Naive thymus-derived CD8-positive, alpha-beta T cell (primary cell): ENCODE data around the gene AGTR1. TPM values are rescaled to one million over a fixed set of nuclear protein-coding genes. Genes with fewer than 3 reads are reported as not detected.
"Not testable (repeated sequence)": the region's sequence is repeated elsewhere in the genome, so short reads cannot be mapped to it uniquely, and the experiment has no call there.

Experiments used
- ATAC-seq, 2 donors: fragments of 150-1000 bp; cut with Tn5 transposase in 1 of 2; sonication (Bioruptor Pico), chemical (Tn5 transposase) in 1 of 2; 1 replicate in 1 of 2; 2 replicates in 1 of 2; pipeline ENCODE4 v1.10.0; 2021; ENCODE audit warnings: mild to moderate bottlenecking in 2 of 2, moderate library complexity in 2 of 2
- POLR2A ChIA-PET: fragments of 350-600 bp; sonication (Branson Sonifier 250); formaldehyde crosslinking; loops from one replicate; lab custom pipeline; 2021; ENCODE audit warnings: antibody characterized with exemption; lab: Charles Lee
- DNase-seq, 10 donors: peaks; one replicate each; pipeline versions ENCODE4 v3.0.0 to v3.0.0-alpha.2; 2020 to 2022
- H3K27ac Mint-ChIP-seq, 10 donors: one replicate each; pipeline ENCODE4 v1.8.0; 2020 to 2022; ENCODE audit warnings: mild to moderate bottlenecking in 10 of 10, mixed read lengths in 10 of 10, moderate library complexity in 4 of 10, inconsistent platforms in 1 of 10
- H3K27me3 Mint-ChIP-seq, 5 donors: one replicate each; pipeline ENCODE4 v1.8.0; 2021 to 2022; ENCODE audit warnings: mixed read lengths in 5 of 5
- H3K36me3 Mint-ChIP-seq, 3 donors: one replicate each; pipeline ENCODE4 v1.8.0; 2020 to 2022; ENCODE audit warnings: mixed read lengths in 3 of 3, mild to moderate bottlenecking in 2 of 3, inconsistent platforms in 1 of 3
- H3K4me1 Mint-ChIP-seq, 4 donors: one replicate each; pipeline ENCODE4 v1.8.0; 2021 to 2022; ENCODE audit warnings: mixed read lengths in 4 of 4
- H3K4me3 Mint-ChIP-seq, 10 donors: one replicate each; pipeline ENCODE4 v1.8.0; 2020 to 2022; ENCODE audit warnings: mild to moderate bottlenecking in 10 of 10, mixed read lengths in 10 of 10, moderate library complexity in 6 of 10, inconsistent platforms in 1 of 10
- H3K9me3 Mint-ChIP-seq, 9 donors: one replicate each; pipeline ENCODE4 v1.8.0; 2020 to 2022; ENCODE audit warnings: mixed read lengths in 9 of 9, mild to moderate bottlenecking in 3 of 9, inconsistent platforms in 1 of 9, moderate library complexity in 1 of 9
- polyA plus RNA-seq, 3 donors: library from polyadenylated mRNA; unstranded; fragments of 300-500 nt; fragmentation: Illumina TruSeq; gene quantifications; one replicate each; pipeline ENCODE4 v1.2.3, GENCODE V29; 2021
- total RNA-seq, 8 experiments: library from RNA in 2 of 8; stranded (reverse) in 2 of 8; gene quantifications; one replicate each; pipeline ENCODE4 v1.2.3 and lab custom pipeline; 2021 to 2026

The AGTR1 gene
- total and polyA plus RNA-seq, 5 experiments from 2014 or later: not detected

- ATAC-seq (no peak), DNase-seq (no peak)
- no peaks in the 10 kb centered on the region for H3K36me3 Mint-ChIP-seq
- POLR2A ChIA-PET: no interaction called here
- no peaks in the 10 kb centered on the region for H3K4me1 Mint-ChIP-seq
- H3K27ac Mint-ChIP-seq: no peak overlapping the region
- H3K4me3 Mint-ChIP-seq: no peak overlapping the region
- H3K27me3 Mint-ChIP-seq: peaks cover 0 to 12% (median 3%) of the 10 kb centered on the region in 5 donors
- H3K9me3 Mint-ChIP-seq: peaks cover 0 to 4% (median 0%) of the 10 kb centered on the region in 9 donors
Observed at GRCh38 chr3:148751461-148751860, 53.8 kb downstream of the AGTR1 start.

DNA sequence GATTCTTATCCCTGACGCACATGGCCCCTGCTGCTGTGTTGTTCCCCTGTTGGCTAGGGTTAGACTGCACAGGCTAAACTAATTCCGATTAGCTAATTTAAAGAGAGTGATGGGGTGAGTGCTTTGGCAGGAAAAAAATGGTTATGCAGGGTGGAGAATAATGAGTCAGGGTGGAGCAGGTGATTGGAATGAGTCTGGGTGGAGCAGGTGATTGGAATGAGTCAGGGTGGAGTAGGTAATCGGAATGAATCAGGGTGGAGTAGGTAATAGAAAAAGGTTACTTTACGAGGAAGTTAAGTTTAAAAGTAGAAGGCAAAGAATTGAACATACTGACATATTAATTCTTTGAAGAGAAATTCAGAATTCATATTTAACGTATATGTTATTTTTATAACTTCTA is 55.7 kb downstream of the AGTR1 start:
- POLR2A ChIA-PET, H3K36me3 Mint-ChIP-seq, H3K9me3 Mint-ChIP-seq, H3K4me1 Mint-ChIP-seq, H3K4me3 Mint-ChIP-seq, DNase-seq, H3K27ac Mint-ChIP-seq, ATAC-seq: not testable (repeated sequence)
- H3K27me3 Mint-ChIP-seq: peaks cover 0 to 12% (median 0%) of the 10 kb centered on the region in 5 donors

GRCh38 chr3:148755570-148755969 is 57.9 kb downstream of the AGTR1 start:
- H3K4me3 Mint-ChIP-seq: no peak overlapping the region
- no peaks in the 10 kb centered on the region for H3K36me3 Mint-ChIP-seq
- POLR2A ChIA-PET: no interaction called here
- H3K27ac Mint-ChIP-seq: no peak overlapping the region
- DNase-seq (no peak), ATAC-seq (no peak)
- peaks cover 0 to 12% (median 0%) of the 10 kb centered on the region in 5 donors for H3K27me3 Mint-ChIP-seq
- peaks cover 0 to 3% (median 0%) of the 10 kb centered on the region in 9 donors for H3K9me3 Mint-ChIP-seq
- no peaks in the 10 kb centered on the region for H3K4me1 Mint-ChIP-seq

- Mint-ChIP-seq H3K27me3 (peaks cover 0 to 12% (median 0%) of the 10 kb centered on the region in 5 donors), H3K9me3 (peaks cover 0 to 3% (median 0%) of the 10 kb centered on the region in 9 donors), H3K36me3 (no peaks in the 10 kb centered on the region), H3K4me3 (no peak overlapping the region), H3K4me1 (no peaks in the 10 kb centered on the region), H3K27ac (no peak overlapping the region)
- POLR2A ChIA-PET: no interaction called here
- ATAC-seq: no peak
- no peak for DNase-seq
Observed at GRCh38 chr3:148756311-148756710, 58.6 kb downstream of the AGTR1 start.

- Mint-ChIP-seq H3K27me3 (peaks cover 0 to 12% (median 0%) of the 10 kb centered on the region in 5 donors), H3K9me3 (peaks cover 0 to 3% (median 0%) of the 10 kb centered on the region in 9 donors), H3K4me3 (no peak overlapping the region), H3K27ac (no peak overlapping the region), H3K36me3 (no peaks in the 10 kb centered on the region), H3K4me1 (no peaks in the 10 kb centered on the region)
- DNase-seq: no peak
- no peak for ATAC-seq
- POLR2A ChIA-PET: no interaction called here
Observed at GRCh38 chr3:148757238-148758215, 59.8 kb downstream of the AGTR1 start.

- no peaks in the 10 kb centered on the region for H3K4me1 Mint-ChIP-seq
- H3K9me3 Mint-ChIP-seq: peaks cover 0 to 3% (median 0%) of the 10 kb centered on the region in 9 donors
- H3K4me3 Mint-ChIP-seq: no peak overlapping the region
- DNase-seq: no peak
- ATAC-seq: no peak
- H3K36me3 Mint-ChIP-seq: no peaks in the 10 kb centered on the region
- H3K27me3 Mint-ChIP-seq: peaks cover 0 to 10% (median 0%) of the 10 kb centered on the region in 5 donors
- no peak overlapping the region for H3K27ac Mint-ChIP-seq
- POLR2A ChIA-PET: no interaction called here
Observed at GRCh38 chr3:148758303-148758884, 60.7 kb downstream of the AGTR1 start.

GRCh38 chr3:148759430-148759829 is 61.7 kb downstream of the AGTR1 start:
- POLR2A ChIA-PET: no interaction called here
- Mint-ChIP-seq H3K36me3 (no peaks in the 10 kb centered on the region), H3K27ac (no peak overlapping the region), H3K4me1 (no peaks in the 10 kb centered on the region), H3K4me3 (no peak overlapping the region), H3K27me3 (peaks cover 0 to 8% (median 0%) of the 10 kb centered on the region in 5 donors), H3K9me3 (peaks cover 0 to 3% (median 0%) of the 10 kb centered on the region in 9 donors)
- ATAC-seq (no peak), DNase-seq (no peak)

DNA sequence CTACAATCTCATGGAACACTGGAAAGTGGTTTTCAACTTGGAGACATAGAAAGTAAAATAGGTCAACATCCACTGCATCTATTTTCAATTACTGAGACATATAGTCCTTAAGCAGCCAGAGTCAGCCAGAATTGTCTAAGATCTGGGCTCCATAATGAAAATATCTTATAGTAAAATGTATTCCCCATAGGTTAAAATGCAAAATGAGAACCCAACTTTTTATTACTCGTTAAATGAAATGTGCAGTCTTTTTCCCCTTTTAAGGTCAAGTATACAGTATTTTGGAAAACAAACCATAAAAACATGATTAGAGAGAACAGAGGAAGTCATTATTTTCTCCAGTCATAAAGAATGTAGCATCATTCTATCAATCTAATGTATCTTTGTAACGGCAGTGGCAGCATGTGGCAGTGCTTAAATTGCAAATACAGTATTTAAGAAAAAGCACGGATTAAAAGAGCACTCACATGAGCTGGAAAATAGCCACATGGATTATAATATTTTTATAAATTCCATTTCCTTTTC is 65.5 kb downstream of the AGTR1 start:
- no peaks in the 10 kb centered on the region for H3K4me1 Mint-ChIP-seq
- no peaks in the 10 kb centered on the region for H3K36me3 Mint-ChIP-seq
- ATAC-seq: no peak
- peaks cover 0 to 4% (median 0%) of the 10 kb centered on the region in 5 donors for H3K27me3 Mint-ChIP-seq
- POLR2A ChIA-PET: no interaction called here
- no peak for DNase-seq
- H3K4me3 Mint-ChIP-seq: no peak overlapping the region
- no peak overlapping the region for H3K27ac Mint-ChIP-seq
- peaks cover 0 to 4% (median 0%) of the 10 kb centered on the region in 9 donors for H3K9me3 Mint-ChIP-seq

- peaks cover 0 to 14% (median 0%) of the 10 kb centered on the region in 9 donors for H3K9me3 Mint-ChIP-seq
- POLR2A ChIA-PET: no interaction called here
- DNase-seq (no peak), ATAC-seq (no peak)
- H3K4me3 Mint-ChIP-seq: no peak overlapping the region
- H3K27ac Mint-ChIP-seq: no peak overlapping the region
- peaks cover 0 to 5% (median 0%) of the 10 kb centered on the region in 3 donors for H3K36me3 Mint-ChIP-seq
- H3K4me1 Mint-ChIP-seq: no peaks in the 10 kb centered on the region
- peaks cover 0 to 4% (median 0%) of the 10 kb centered on the region in 5 donors for H3K27me3 Mint-ChIP-seq
Observed at GRCh38 chr3:148763986-148764935, 66.6 kb downstream of the AGTR1 start.

DNA sequence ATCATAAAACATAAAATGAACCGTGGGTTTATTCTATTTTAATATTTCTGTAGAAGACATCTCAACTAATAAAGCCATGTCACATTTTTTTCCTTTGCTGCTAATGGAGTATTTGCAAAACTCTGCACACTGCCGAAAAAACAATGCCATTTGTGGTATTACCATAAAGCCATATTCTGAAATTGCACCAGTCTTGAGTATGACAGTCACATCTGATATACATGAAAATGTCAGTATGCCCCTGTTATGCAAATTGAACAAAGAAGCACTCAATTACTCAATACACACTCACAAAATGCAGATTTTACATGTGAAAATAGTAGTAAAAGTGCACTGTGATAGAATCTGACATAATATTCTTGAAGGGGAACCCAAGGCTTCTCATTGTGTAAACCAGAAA is 74.7 kb downstream of the AGTR1 start:
- Mint-ChIP-seq H3K27me3 (no peaks in the 10 kb centered on the region), H3K4me3 (no peak overlapping the region), H3K9me3 (peaks cover 0 to 26% (median 10%) of the 10 kb centered on the region in 9 donors), H3K4me1 (no peaks in the 10 kb centered on the region), H3K36me3 (peaks cover 0 to 8% (median 0%) of the 10 kb centered on the region in 3 donors), H3K27ac (no peak overlapping the region)
- DNase-seq (no peak), ATAC-seq (no peak)
- POLR2A ChIA-PET: no interaction called here

GRCh38 chr3:148772835-148773234 is 75.1 kb downstream of the AGTR1 start:
- peaks cover 0 to 25% (median 10%) of the 10 kb centered on the region in 9 donors for H3K9me3 Mint-ChIP-seq
- no peaks in the 10 kb centered on the region for H3K4me1 Mint-ChIP-seq
- no peak overlapping the region for H3K27ac Mint-ChIP-seq
- no peak overlapping the region for H3K4me3 Mint-ChIP-seq
- peaks cover 0 to 8% (median 0%) of the 10 kb centered on the region in 3 donors for H3K36me3 Mint-ChIP-seq
- H3K27me3 Mint-ChIP-seq: no peaks in the 10 kb centered on the region
- DNase-seq (no peak), ATAC-seq (no peak)
- POLR2A ChIA-PET: no interaction called here

- Mint-ChIP-seq H3K4me3 (no peak overlapping the region), H3K27me3 (no peaks in the 10 kb centered on the region), H3K36me3 (peaks cover 0 to 7% (median 0%) of the 10 kb centered on the region in 3 donors), H3K9me3 (peaks cover 0 to 22% (median 10%) of the 10 kb centered on the region in 9 donors), H3K4me1 (no peaks in the 10 kb centered on the region), H3K27ac (no peak overlapping the region)
- POLR2A ChIA-PET: no interaction called here
- no peak for DNase-seq
- ATAC-seq: no peak
Observed at GRCh38 chr3:148773805-148774204, 76.1 kb downstream of the AGTR1 start.
